Nephron progenitor cell (in vitro differentiated cells): ENCODE data around the gene ZNF107.
A peak's percentile ranks its signal among the peaks of the same experiment; 100 is the strongest.
"Not testable (repeated sequence)": the region's sequence is repeated elsewhere in the genome, so short reads cannot be mapped to it uniquely, and the experiment has no call there.

Experiments
- DNase-seq: peaks from one replicate; pipeline ENCODE4 v3.0.0; 2021
- H3K27ac Mint-ChIP-seq: 2 replicates; pipeline ENCODE4 v1.8.0; 2021; ENCODE audit warnings: mild to moderate bottlenecking, moderate library complexity, mixed read lengths
- H3K27me3 Mint-ChIP-seq: 2 replicates; pipeline ENCODE4 v1.8.0; 2021; ENCODE audit warnings: mild to moderate bottlenecking, low read depth, mixed read lengths; ENCODE audit not compliant: poor library complexity
- H3K36me3 Mint-ChIP-seq: 2 replicates; pipeline ENCODE4 v1.8.0; 2021; ENCODE audit warnings: low read depth, mixed read lengths
- H3K4me1 Mint-ChIP-seq: 2 replicates; pipeline ENCODE4 v1.8.0; 2021; ENCODE audit warnings: mixed read lengths
- H3K4me3 Mint-ChIP-seq: 2 replicates; pipeline ENCODE4 v1.8.0; 2021; ENCODE audit warnings: mild to moderate bottlenecking, moderate library complexity, mixed read lengths
- H3K9me3 Mint-ChIP-seq: 2 replicates; pipeline ENCODE4 v1.8.0; 2021; ENCODE audit warnings: mild to moderate bottlenecking, moderate library complexity, mixed read lengths
- TF ChIP-seq, protein P1 (sequence below): fragments of 200-600 bp; sonication (generic); IDR thresholded peaks from 2 replicates; pipeline ENCODE4 v1.5.0; 2021; ENCODE audit warnings: antibody characterized with exemption

Gene ZNF107

DNA sequence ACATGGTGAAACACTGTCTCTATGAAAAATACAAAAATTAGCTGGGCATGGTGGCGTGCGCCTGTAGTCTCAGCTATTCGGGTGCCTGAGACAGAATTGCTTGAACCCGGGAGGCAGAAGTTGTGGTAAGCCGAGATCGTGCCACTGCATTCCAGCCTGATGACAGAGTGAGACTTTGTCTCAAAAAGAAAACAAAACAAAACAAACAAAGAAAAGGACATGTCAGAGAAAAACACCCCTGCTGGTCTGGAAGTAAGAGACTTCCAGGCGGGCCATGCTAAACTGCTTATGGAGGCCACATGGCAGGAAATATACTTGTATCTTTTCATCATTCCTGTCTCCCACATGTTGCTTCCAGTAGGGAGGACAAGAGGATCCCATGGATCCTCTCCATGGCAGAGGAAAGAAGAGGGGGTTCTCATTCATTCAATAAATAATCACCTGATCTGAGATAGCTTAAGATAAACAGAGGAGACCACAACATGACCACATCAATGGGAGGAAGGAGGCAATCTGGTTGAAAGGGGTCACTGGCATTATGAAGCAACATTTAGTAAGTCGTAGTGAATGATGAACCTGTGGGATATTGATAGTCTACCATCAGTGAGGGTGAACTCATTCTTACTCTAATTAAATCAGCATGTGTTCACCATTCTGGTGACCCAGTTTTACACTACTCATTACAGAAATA lies 67.8 kb downstream of the ZNF107 start:
- peaks cover 4% of the 10 kb centered on the region for H3K27me3 Mint-ChIP-seq
- H3K4me1 Mint-ChIP-seq: no peaks in the 10 kb centered on the region
- no peaks in the 10 kb centered on the region for H3K36me3 Mint-ChIP-seq
- no peak for DNase-seq
- H3K9me3 Mint-ChIP-seq: peaks cover 76% of the 10 kb centered on the region
- H3K27ac Mint-ChIP-seq: no peak overlapping the region
- H3K4me3 Mint-ChIP-seq: no peak overlapping the region
- TF ChIP-seq, protein P1, sequence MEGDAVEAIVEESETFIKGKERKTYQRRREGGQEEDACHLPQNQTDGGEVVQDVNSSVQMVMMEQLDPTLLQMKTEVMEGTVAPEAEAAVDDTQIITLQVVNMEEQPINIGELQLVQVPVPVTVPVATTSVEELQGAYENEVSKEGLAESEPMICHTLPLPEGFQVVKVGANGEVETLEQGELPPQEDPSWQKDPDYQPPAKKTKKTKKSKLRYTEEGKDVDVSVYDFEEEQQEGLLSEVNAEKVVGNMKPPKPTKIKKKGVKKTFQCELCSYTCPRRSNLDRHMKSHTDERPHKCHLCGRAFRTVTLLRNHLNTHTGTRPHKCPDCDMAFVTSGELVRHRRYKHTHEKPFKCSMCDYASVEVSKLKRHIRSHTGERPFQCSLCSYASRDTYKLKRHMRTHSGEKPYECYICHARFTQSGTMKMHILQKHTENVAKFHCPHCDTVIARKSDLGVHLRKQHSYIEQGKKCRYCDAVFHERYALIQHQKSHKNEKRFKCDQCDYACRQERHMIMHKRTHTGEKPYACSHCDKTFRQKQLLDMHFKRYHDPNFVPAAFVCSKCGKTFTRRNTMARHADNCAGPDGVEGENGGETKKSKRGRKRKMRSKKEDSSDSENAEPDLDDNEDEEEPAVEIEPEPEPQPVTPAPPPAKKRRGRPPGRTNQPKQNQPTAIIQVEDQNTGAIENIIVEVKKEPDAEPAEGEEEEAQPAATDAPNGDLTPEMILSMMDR: no peak

DNA sequence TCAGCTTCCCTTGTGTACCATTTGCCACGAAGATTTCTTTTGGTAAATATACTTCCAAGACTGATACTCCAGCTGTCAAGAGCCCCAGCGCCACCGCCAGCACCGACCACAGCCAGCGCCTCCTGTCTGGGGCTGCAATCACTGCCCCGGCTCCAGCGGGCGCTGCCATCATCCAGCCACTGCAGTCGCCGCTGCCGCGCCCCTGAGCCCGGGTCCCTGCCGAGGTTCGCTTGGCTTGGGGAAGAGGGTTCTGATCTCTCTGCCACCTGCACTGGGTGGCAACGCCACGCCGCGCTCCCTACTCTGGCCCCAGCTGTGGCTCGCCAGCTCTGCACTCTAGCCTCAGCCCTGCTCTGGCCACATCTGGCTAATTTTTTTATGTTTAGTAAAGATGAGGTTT lies 70.6 kb downstream of the ZNF107 start:
- no peaks in the 10 kb centered on the region for H3K4me1 Mint-ChIP-seq
- peaks cover 67% of the 10 kb centered on the region for H3K9me3 Mint-ChIP-seq
- TF ChIP-seq, protein P1: no peak
- no peak for DNase-seq
- H3K27me3 Mint-ChIP-seq: peaks cover 4% of the 10 kb centered on the region
- no peak overlapping the region for H3K4me3 Mint-ChIP-seq
- no peaks in the 10 kb centered on the region for H3K36me3 Mint-ChIP-seq
- no peak overlapping the region for H3K27ac Mint-ChIP-seq

DNA sequence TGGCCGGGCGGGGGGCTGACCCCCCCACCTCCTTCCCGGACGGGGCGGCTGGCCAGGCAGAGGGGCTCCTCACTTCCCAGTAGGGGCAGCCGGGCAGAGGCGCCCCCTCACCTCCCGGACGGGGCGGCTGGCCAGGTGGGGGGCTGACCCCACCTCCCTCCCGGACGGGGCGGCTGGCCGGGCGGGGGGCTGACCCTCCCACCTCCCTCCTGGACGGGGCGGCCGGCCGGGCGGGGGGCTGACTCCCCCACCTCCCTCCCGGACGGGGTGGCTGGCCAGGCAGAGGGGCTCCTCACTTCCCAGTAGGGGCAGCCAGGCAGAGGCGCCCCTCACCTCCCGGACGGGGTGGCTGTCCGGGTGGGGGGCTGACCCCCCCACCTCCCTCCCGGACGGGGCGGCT lies 72.5 kb downstream of the ZNF107 start:
- not testable (repeated sequence) for H3K4me1 Mint-ChIP-seq, H3K4me3 Mint-ChIP-seq, H3K36me3 Mint-ChIP-seq, H3K27me3 Mint-ChIP-seq, H3K27ac Mint-ChIP-seq, DNase-seq
- H3K9me3 Mint-ChIP-seq: peaks cover 73% of the 10 kb centered on the region

DNA sequence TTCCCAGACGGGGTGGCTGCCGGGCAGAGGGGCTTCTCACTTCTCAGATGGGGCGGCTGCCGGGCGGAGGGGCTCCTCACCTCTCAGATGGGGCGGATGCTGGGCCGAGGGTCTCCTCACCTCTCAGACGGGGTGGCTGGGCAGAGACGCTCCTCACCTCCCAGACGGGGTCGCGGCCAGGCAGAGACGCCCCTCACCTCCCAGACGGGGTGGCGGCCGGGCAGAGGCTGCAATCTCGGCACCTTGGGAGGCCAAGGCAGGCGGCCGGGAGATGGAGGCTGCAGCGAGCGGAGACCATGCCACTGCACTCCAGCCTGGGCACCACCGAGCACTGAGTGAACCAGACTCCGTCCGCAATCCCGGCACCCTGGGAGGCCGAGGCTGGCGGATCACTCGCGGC lies 73.0 kb downstream of the ZNF107 start:
- DNase-seq: peak; percentile 5
- not testable (repeated sequence) for H3K36me3 Mint-ChIP-seq, H3K4me3 Mint-ChIP-seq, H3K27me3 Mint-ChIP-seq, H3K4me1 Mint-ChIP-seq, H3K27ac Mint-ChIP-seq
- H3K9me3 Mint-ChIP-seq: peaks cover 73% of the 10 kb centered on the region

DNA sequence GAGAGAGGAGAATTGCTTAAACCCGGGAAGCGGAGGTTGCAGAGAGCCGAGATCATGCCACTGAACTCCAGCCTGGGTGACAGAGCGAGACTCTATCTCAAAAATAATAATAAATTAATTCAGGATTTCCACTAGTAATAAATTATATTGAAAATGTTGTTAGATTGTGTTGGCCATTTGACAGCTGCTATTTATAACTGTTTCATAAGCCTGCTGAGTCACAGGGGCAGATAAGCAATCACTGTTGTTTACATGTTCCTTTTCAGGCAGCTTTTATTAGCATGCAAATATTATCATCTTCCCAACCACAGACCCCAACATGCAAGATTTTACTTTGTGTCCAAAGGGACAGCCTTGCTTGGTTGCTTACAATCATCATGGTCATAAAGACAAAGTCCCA lies 78.7 kb downstream of the ZNF107 start:
- Mint-ChIP-seq H3K4me1 (no peaks in the 10 kb centered on the region), H3K27me3 (no peaks in the 10 kb centered on the region), H3K27ac (no peak overlapping the region), H3K36me3 (no peaks in the 10 kb centered on the region), H3K4me3 (no peak overlapping the region), H3K9me3 (peaks cover 66% of the 10 kb centered on the region)
- DNase-seq: no peak
- TF ChIP-seq, protein P1: no peak

DNA sequence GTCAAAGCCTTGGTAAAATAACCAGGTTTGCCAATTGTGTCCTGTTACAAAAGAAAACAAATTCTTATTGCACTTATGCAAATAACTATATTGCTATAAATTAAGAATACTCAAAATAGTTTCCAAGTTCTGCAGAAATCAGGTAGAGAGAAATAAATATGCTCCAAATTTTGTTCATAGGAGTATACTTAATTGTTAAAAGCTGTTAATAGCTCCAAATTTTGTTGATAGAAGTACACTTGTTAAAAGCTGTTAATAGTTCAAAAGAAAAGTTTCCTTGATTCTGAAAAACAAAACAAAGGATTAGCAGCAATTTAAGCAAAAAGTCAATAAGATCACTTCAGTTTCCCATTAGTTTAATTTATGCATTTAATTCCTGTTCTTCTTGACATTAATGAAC lies 81.9 kb downstream of the ZNF107 start:
- no peaks in the 10 kb centered on the region for H3K27me3 Mint-ChIP-seq
- no peak overlapping the region for H3K4me3 Mint-ChIP-seq
- H3K27ac Mint-ChIP-seq: no peak overlapping the region
- no peak for DNase-seq
- no peaks in the 10 kb centered on the region for H3K4me1 Mint-ChIP-seq
- TF ChIP-seq, protein P1: no peak
- peaks cover 56% of the 10 kb centered on the region for H3K9me3 Mint-ChIP-seq
- H3K36me3 Mint-ChIP-seq: no peaks in the 10 kb centered on the region

DNA sequence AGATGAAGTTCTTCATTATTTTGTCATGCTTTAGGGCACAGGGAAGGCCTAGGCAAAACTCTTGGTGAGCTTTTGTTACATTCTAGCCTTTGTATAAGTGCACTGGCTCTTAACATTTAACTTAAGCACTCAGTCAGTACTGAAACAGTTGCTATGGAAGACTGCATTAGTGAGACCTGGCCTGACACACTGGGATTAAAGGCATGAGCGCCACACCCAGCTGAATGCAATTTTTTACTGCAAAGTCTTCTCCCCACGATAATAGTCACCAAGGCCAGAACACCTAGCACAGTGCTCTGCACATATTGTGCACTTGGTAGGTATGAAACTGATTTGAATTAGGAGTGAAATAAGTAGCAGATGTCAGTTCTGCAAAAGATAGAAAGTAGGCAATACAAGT lies 87.1 kb downstream of the ZNF107 start:
- DNase-seq: no peak
- H3K4me1 Mint-ChIP-seq: no peaks in the 10 kb centered on the region
- H3K27ac Mint-ChIP-seq: no peak overlapping the region
- no peaks in the 10 kb centered on the region for H3K36me3 Mint-ChIP-seq
- peaks cover 4% of the 10 kb centered on the region for H3K27me3 Mint-ChIP-seq
- no peak overlapping the region for H3K4me3 Mint-ChIP-seq
- H3K9me3 Mint-ChIP-seq: peaks cover 42% of the 10 kb centered on the region
- TF ChIP-seq, protein P1: no peak
